GM10266 (cell line): ENCODE measurements around the gene OBSCN.

ENCODE experiments used
- DNase-seq: peaks from one replicate; pipeline ENCODE4 v3.0.0; 2012; ENCODE audit errors: extremely low spot score
- CTCF ChIP-seq: IDR thresholded peaks from 2 replicates; pipeline ENCODE4 v1.5.1; 2012; ENCODE audit warnings: mild to moderate bottlenecking, low read depth; ENCODE audit not compliant: control insufficient read depth, insufficient read depth; ENCODE audit errors: missing control alignments

The OBSCN gene

GRCh38 chr1:228198977-228199590 lies 8.8 kb upstream of the OBSCN start:
- TF ChIP-seq CTCF = no peak
- DNase-seq = no peak

DNA sequence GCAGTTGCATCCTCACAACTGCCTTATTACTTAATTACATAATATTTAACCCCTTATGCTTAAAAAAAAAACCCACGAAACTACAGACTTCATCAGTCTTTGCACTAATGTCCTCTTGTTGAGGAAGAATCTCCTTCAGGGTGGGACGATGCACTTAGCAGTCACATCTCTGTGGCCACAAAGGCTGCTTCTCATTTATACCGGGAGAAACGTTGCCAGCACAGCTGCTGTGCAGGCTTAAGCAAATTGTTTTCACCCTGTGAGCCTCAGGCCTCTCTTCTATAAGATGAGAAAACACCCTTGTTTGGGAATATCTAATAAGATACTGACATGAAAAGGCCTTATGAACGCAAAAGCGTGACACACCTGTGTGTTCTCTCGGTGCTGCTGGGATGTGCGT lies 2.9 kb upstream of the OBSCN start:
- no peak for DNase-seq
- TF ChIP-seq CTCF = no peak

DNA sequence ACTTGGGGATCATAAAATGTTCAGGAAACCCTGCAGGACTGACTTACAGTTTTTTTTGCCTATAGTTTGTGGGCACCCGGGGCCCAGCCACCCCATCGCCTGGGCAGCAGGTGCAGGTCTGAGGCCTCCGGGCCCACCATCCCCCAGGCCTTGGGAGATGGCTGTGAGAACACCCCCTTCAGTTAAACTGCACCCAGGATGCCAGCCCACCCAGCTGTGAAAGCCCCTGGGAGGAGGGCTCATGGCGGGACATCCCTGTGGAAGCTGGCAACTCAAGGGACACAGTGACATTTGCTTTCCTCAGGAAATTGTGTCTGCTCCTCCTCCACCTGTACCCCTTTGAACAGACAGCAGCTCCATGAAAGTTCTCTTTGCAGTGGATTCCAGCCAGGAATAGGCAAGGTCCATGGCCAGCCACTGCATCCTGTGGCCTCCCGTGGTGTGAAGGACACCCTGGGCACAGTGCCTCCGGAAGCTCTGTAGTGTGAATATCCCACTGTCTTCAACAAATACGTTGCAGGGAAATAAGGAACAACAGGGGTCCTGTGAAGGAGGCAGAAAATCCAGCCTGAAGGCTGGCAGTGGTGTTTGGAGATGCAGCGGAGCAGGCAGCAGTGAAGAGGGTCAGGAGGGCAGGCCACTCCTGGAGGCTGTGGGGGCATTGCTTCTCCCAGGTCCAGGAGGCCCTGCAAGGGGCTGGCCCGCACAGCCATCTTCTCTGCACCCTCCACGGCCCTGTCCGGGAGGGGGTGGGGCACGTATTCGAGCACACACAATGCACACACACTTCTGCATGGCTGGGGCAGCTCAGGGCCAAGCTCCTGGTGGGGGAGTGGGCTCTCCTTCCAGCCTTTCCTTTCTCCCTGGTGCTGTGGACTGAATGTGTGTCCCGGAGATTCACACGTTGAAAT lies 2.1 kb upstream of the OBSCN start:
- no peak for TF ChIP-seq CTCF
- no peak for DNase-seq

GRCh38 chr1:228206582-228207351 lies 1.1 kb upstream of the OBSCN start:
- TF ChIP-seq CTCF = no peak
- DNase-seq = no peak

GRCh38 chr1:228207381-228207810 lies 448 bp upstream of the OBSCN start:
- no peak for DNase-seq
- TF ChIP-seq CTCF = no peak

GRCh38 chr1:228208831-228209551 lies 1.1 kb downstream of the OBSCN start:
- no peak for DNase-seq
- TF ChIP-seq CTCF = no peak
